Ramos (cell line): ENCODE results near the gene EEFSEC.
"Not testable (repeated sequence)": the region's sequence is repeated elsewhere in the genome, so short reads cannot be mapped to it uniquely, and the experiment has no call there.

Source experiments
- in situ Hi-C: fragments of 300-500 bp; cut with MboI; formaldehyde crosslinking; loops from one replicate; pipeline ENCODE4 v1.14.3; 2022; ENCODE audit warnings: low sequenced_read_pairs; ENCODE audit not compliant: unreplicated experiment

EEFSEC gene

GRCh38 chr3:128152419-128153155 lies 694 bp upstream of the EEFSEC start:
- in situ Hi-C loops, result no loop called here

DNA sequence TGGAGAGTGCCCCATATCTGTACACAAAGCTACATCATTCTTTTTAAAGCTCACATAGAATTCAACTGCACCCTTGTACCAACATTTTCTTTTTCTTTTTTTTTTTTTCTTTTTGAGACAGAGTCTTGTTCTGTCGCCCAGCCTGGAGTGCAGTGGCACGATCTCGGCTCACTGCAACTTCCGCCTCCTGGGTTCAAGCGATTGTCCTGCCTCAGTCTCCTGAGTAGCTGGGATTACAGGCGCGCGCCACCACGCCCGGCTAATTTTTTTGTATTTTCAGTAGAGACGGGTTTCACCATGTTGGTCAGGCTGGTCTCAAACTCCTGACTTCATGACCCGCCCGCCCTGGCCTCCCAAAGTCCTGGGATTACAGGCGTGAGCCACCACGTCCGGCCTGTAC lies 1.1 kb downstream of the EEFSEC start:
- in situ Hi-C loops, result not testable (repeated sequence)

- in situ Hi-C loops, result no loop called here
Measured at GRCh38 chr3:128155616-128156360, 2.5 kb downstream of the EEFSEC start.

DNA sequence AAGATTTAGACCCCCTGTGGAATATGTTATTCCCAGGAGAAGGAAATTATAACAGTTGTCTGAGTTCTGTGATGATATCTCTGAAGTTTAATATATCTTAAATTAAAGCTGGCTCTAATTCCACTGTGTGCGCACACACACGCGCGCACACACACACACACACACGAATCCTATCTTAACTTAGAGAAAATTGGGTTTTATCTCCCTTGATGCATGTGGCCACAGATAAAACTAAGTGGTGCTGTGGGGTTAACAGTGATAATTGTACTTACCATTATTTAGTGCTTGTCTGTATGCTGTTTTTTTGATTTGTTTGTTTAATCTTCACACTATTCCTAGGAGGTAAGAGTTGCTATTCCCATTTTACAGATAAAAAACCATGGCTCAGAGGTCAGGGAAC lies 7.4 kb downstream of the EEFSEC start:
- in situ Hi-C loops, result no loop called here

DNA sequence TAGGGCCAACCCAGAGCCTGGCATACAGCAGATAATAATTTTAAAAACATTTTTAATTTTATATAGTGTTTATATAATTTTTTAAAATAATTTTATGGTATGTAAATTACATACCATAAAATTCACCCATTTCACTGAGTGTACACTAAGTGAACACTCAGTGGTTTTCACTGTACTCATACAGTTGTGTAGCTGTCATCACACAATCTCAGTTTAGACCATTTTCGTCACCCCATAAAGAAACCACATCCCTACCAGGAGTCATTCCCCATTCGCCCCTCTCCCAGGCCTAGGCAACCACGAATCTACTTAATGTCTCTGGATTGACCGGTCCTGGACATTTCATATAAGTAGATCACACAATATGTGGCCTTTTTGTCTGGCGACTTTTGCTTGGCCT lies 10.2 kb downstream of the EEFSEC start:
- in situ Hi-C loops, result no loop called here

- in situ Hi-C loops, result no loop called here
Measured at GRCh38 chr3:128166971-128167453, 13.7 kb downstream of the EEFSEC start.

- in situ Hi-C loops, result no loop called here
Measured at GRCh38 chr3:128167646-128167972, 14.3 kb downstream of the EEFSEC start.

GRCh38 chr3:128167973-128168674 lies 14.8 kb downstream of the EEFSEC start:
- in situ Hi-C loops, result no loop called here

- in situ Hi-C loops, result no loop called here
Measured at GRCh38 chr3:128168836-128169235, 15.6 kb downstream of the EEFSEC start.

GRCh38 chr3:128170866-128171516 lies 17.7 kb downstream of the EEFSEC start:
- in situ Hi-C loops, result no loop called here

GRCh38 chr3:128173200-128173599 lies 19.9 kb downstream of the EEFSEC start:
- in situ Hi-C loops, result no loop called here

DNA sequence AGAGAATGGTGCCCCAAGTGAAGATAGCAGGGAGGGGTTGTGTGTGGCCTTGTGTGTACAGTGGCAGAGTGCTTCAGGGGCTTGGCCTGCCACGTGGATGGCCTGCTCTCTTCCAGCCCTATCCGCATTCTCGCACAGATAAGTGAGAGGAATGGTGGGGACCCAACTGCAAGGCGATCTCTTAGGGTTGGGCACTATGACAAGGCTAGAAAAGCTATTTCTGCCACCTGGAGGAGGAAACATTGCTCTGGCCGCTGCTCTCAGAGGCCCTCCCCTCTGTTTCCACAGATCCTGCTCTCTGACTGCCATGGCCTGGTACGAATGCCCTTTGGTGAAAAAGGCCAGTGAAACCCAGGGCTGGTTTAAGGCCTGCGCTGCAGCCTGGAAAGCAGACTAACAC lies 20.6 kb downstream of the EEFSEC start:
- in situ Hi-C loops, result no loop called here

GRCh38 chr3:128174675-128175590 lies 21.7 kb downstream of the EEFSEC start:
- in situ Hi-C loops, result no loop called here

- in situ Hi-C loops, result no loop called here
Measured at GRCh38 chr3:128175768-128176167, 22.5 kb downstream of the EEFSEC start.

DNA sequence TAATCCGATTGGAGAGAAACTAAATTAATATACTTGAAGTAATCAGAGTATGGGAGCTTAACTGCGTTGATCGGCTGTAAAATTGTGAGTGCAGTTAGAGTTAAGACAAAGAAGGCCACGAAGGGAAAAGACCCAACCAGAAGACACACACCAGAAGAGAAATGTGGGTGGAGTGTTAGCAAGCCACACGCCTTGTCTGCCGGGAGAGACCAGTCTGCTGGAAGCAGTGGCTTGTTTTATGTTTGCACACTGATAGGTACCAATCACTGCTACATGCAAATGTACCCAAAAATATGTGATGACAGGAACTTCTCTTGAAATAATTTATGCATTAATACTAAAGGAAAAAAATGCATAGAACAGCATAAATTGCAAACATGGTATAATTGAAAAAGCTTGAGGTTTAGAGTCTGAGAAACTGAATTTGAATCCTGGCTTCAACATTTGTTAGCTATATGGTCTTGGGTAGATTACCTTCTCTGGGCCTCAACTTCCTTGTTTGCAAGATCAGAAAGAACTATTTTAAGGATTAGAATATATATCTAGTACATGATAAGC lies 23.1 kb downstream of the EEFSEC start:
- in situ Hi-C loops, result no loop called here

- in situ Hi-C loops, result no loop called here
Measured at GRCh38 chr3:128177865-128178264, 24.6 kb downstream of the EEFSEC start.

DNA sequence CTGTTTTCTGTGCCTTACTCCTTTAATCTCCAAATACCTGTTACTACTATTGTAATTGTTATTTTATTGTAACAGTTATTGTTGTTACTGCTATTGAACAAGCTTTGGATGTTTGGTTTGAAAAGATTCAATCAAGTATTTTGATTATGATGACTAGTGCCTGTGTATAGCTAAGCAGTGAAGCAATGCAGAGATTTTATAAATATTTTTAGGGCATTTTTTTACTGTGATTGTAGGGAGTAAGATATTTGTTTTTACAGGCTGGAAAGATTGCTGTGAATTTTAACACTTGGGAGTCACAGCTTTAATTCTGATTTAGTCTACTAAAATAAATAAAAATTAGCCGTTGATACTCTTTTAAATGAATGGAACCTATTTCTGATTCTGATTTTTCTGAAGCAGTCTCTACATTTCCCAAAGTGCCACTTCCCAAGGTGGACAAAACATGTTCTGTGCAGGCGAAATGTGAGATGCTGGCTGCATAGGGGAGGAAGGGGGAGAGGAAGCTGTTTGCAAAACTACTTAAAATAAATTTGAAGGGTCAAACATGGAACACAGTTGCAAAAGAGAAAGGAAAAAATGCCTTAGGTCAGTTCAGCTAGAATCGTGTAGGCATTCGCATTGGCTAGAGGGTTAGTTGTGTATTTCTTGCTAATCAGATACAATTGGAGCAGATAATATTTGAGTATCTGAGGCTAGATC lies 25.7 kb downstream of the EEFSEC start:
- in situ Hi-C loops, result no loop called here

DNA sequence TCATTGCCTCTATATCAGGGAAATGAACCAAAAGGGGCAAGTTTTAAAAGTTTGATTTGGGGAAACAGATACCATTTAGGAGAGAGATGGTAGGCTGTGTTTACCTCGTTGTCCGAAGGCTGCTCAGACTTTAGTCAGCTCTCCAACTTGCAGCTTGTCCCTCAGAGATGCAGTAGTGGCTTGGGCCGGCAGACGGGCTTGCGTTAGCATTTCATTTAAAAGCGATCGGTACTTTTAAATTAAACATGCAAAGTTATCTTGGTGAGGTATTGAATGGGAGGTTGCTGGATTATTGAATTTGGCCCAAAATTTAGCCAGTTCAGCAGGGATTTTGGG lies 26.2 kb downstream of the EEFSEC start:
- in situ Hi-C loops, result no loop called here

- in situ Hi-C loops, result no loop called here
Measured at GRCh38 chr3:128180436-128180835, 27.2 kb downstream of the EEFSEC start.
